ENCODE data around the gene RHOJ. TPM values are rescaled to one million over a fixed set of nuclear protein-coding genes. Genes with fewer than 3 reads are reported as not detected.

RHOJ gene
- total and polyA plus RNA-seq, 2 of the 8 experiments (the other 6 are each of a cell fraction or from before 2014, with no cell fraction given) = 0.11 TPM; not detected in 1

- TF ChIP-seq HDAC2 (IDR thresholded peaks at IDR 0.05; ENCODE audit: borderline replicate concordance in 1 of 2, low read depth in 2 of 2, low read length in 2 of 2) (no peak), SP4 (IDR thresholded peaks at IDR 0.05; ENCODE audit: low read length) (no peak), EGR1 (IDR thresholded peaks at IDR 0.05; ENCODE audit: borderline replicate concordance, low read depth, low read length) (no peak), JUN (IDR thresholded peaks at IDR 0.05; ENCODE audit: low read depth, low read length) (no peak), JUND (IDR thresholded peaks at IDR 0.05; ENCODE audit: low read length) (no peak), NRF1 (IDR thresholded peaks at IDR 0.05; ENCODE audit: low read depth, low read length) (no peak)
Measured at GRCh38 chr14:63204407-63205043, at the start of gene RHOJ (continued).

Data from H1 (cell line).